GM12878 (cell line): ENCODE results near the gene SLAIN2.

ENCODE experiments used
- CEBPZ ChIP-seq: fragments of 150-350 bp; IDR thresholded peaks from 2 replicates; pipeline ENCODE4 v1.6.1; 2016; ENCODE audit warnings: low read depth, low read length
- HDAC2 ChIP-seq: fragments of 200-600 bp; sonication (generic); IDR thresholded peaks from 2 replicates; pipeline ENCODE4 v1.6.1; 2017
- POLR2AphosphoS5 ChIP-seq: IDR thresholded peaks from 2 replicates; pipeline ENCODE4 v1.6.1; 2011; ENCODE audit warnings: mild to moderate bottlenecking, low read length, inconsistent platforms

GRCh38 chr4:48311896-48312295, 29.4 kb upstream of the SLAIN2 start:
- TF ChIP-seq HDAC2 (no peak), POLR2AphosphoS5 (no peak), CEBPZ (no peak)
